Measurements from ENCODE around the gene C9orf78.

GRCh38 chr9:129779560-129780190 is 55.4 kb downstream of the C9orf78 start:
- TF ChIP-seq EZH2 (IDR thresholded peaks at IDR 0.05; ENCODE audit: insufficient read depth, poor library complexity, severe bottlenecking): no peak
- no peak for TF ChIP-seq EZH2phosphoT487 (IDR thresholded peaks at IDR 0.05; ENCODE audit: insufficient read depth, low read depth)
